IPS-18a (cell line): Measurements from ENCODE around the gene NBEAL2.

Experiments
- H3K27ac ChIP-seq: one replicate; pipeline ENCODE4 v1.5.1; 2013; ENCODE audit warnings: low read length
- H3K27me3 ChIP-seq: one replicate; pipeline ENCODE4 v1.6.1; 2013; ENCODE audit warnings: mild to moderate bottlenecking, low read length; ENCODE audit not compliant: control insufficient read depth, insufficient read depth
- H3K36me3 ChIP-seq: one replicate; pipeline ENCODE4 v1.6.1; 2013; ENCODE audit warnings: low read depth, low read length; ENCODE audit not compliant: control insufficient read depth
- H3K4me1 ChIP-seq: one replicate; pipeline ENCODE4 v1.6.1; 2013; ENCODE audit warnings: low read depth, low read length; ENCODE audit not compliant: control insufficient read depth
- H3K4me3 ChIP-seq: one replicate; pipeline ENCODE4 v1.5.1; 2013; ENCODE audit warnings: low read length
- H3K9ac ChIP-seq: one replicate; pipeline ENCODE4 v1.6.1; 2013; ENCODE audit warnings: mild to moderate bottlenecking, low read length, moderate library complexity
- H3K9me3 ChIP-seq: one replicate; pipeline ENCODE4 v1.6.1; 2013; ENCODE audit warnings: low read depth, low read length; ENCODE audit not compliant: control insufficient read depth

Gene NBEAL2

GRCh38 chr3:46947981-46948791, 31.3 kb upstream of the NBEAL2 start:
- no peak overlapping the region for H3K4me3 ChIP-seq
- H3K9me3 ChIP-seq = no peaks in the 10 kb centered on the region
- no peaks in the 10 kb centered on the region for H3K36me3 ChIP-seq
- no peak overlapping the region for H3K9ac ChIP-seq
- H3K27ac ChIP-seq = no peak overlapping the region
- H3K4me1 ChIP-seq = peaks cover 11% of the 10 kb centered on the region
- H3K27me3 ChIP-seq = no peaks in the 10 kb centered on the region

- Histone ChIP-seq H3K36me3 (no peaks in the 10 kb centered on the region), H3K27ac (no peak overlapping the region)
Observed at GRCh38 chr3:46948830-46949671, 30.4 kb upstream of the NBEAL2 start.

GRCh38 chr3:46950177-46950576, 29.3 kb upstream of the NBEAL2 start:
- H3K4me3 ChIP-seq = no peak overlapping the region
- H3K4me1 ChIP-seq = peaks cover 10% of the 10 kb centered on the region
- no peaks in the 10 kb centered on the region for H3K9me3 ChIP-seq
- H3K9ac ChIP-seq = no peak overlapping the region
- no peaks in the 10 kb centered on the region for H3K27me3 ChIP-seq
- H3K36me3 ChIP-seq = no peaks in the 10 kb centered on the region
- H3K27ac ChIP-seq = no peak overlapping the region

More at GRCh38 chr3:46948830-46949671, 30.4 kb upstream of the NBEAL2 start:
- Histone ChIP-seq H3K4me3 (no peak overlapping the region), H3K4me1 (peaks cover 10% of the 10 kb centered on the region), H3K9me3 (no peaks in the 10 kb centered on the region), H3K27me3 (no peaks in the 10 kb centered on the region), H3K9ac (no peak overlapping the region)

GRCh38 chr3:46950650-46951241, 28.7 kb upstream of the NBEAL2 start:
- Histone ChIP-seq H3K9ac (no peak overlapping the region), H3K4me1 (peaks cover 10% of the 10 kb centered on the region), H3K27me3 (no peaks in the 10 kb centered on the region), H3K4me3 (no peak overlapping the region), H3K9me3 (no peaks in the 10 kb centered on the region), H3K27ac (no peak overlapping the region), H3K36me3 (no peaks in the 10 kb centered on the region)

- Histone ChIP-seq H3K27ac (no peak overlapping the region), H3K4me3 (no peak overlapping the region), H3K9ac (no peak overlapping the region), H3K4me1 (peaks cover 10% of the 10 kb centered on the region), H3K36me3 (no peaks in the 10 kb centered on the region), H3K9me3 (no peaks in the 10 kb centered on the region), H3K27me3 (no peaks in the 10 kb centered on the region)
Observed at GRCh38 chr3:46952813-46953212, 26.7 kb upstream of the NBEAL2 start.

GRCh38 chr3:46953234-46954010, 26.0 kb upstream of the NBEAL2 start:
- Histone ChIP-seq H3K9me3 (no peaks in the 10 kb centered on the region), H3K4me1 (peaks cover 10% of the 10 kb centered on the region), H3K27ac (no peak overlapping the region), H3K36me3 (no peaks in the 10 kb centered on the region), H3K27me3 (no peaks in the 10 kb centered on the region), H3K4me3 (no peak overlapping the region), H3K9ac (no peak overlapping the region)

GRCh38 chr3:46954178-46954577, 25.3 kb upstream of the NBEAL2 start:
- Histone ChIP-seq H3K4me1 (peaks cover 10% of the 10 kb centered on the region), H3K27ac (no peak overlapping the region), H3K9me3 (no peaks in the 10 kb centered on the region), H3K27me3 (no peaks in the 10 kb centered on the region), H3K36me3 (no peaks in the 10 kb centered on the region), H3K4me3 (no peak overlapping the region), H3K9ac (no peak overlapping the region)

GRCh38 chr3:46955157-46955556, 24.3 kb upstream of the NBEAL2 start:
- H3K9me3 ChIP-seq = no peaks in the 10 kb centered on the region
- no peaks in the 10 kb centered on the region for H3K36me3 ChIP-seq
- H3K27ac ChIP-seq = no peak overlapping the region
- H3K27me3 ChIP-seq = no peaks in the 10 kb centered on the region
- H3K4me1 ChIP-seq = peaks cover 10% of the 10 kb centered on the region
- no peak overlapping the region for H3K9ac ChIP-seq
- H3K4me3 ChIP-seq = no peak overlapping the region

GRCh38 chr3:46955801-46956259, 23.6 kb upstream of the NBEAL2 start:
- H3K4me1 ChIP-seq = peaks cover 10% of the 10 kb centered on the region
- H3K27me3 ChIP-seq = no peaks in the 10 kb centered on the region
- H3K4me3 ChIP-seq = no peak overlapping the region
- H3K36me3 ChIP-seq = no peaks in the 10 kb centered on the region
- H3K9ac ChIP-seq = no peak overlapping the region
- H3K9me3 ChIP-seq = no peaks in the 10 kb centered on the region
- no peak overlapping the region for H3K27ac ChIP-seq

- Histone ChIP-seq H3K9me3 (no peaks in the 10 kb centered on the region), H3K36me3 (no peaks in the 10 kb centered on the region), H3K4me3 (no peak overlapping the region), H3K4me1 (peaks cover 10% of the 10 kb centered on the region), H3K27me3 (no peaks in the 10 kb centered on the region), H3K27ac (no peak overlapping the region), H3K9ac (no peak overlapping the region)
Observed at GRCh38 chr3:46957092-46957820, 22.2 kb upstream of the NBEAL2 start.
